ENCODE data around the gene SLC7A8.

GRCh38 chr14:23175823-23176222 is 7.6 kb downstream of the SLC7A8 start:
- no peak for TF ChIP-seq CTCF (optimal IDR thresholded peaks at IDR 0.05 in 1 of 3, IDR thresholded peaks at IDR 0.05 in 1 of 3, conservative IDR thresholded peaks at IDR 0.05 in 1 of 3; ENCODE audit: extremely low read depth in 1 of 3, insufficient read depth in 2 of 3, low read length in 3 of 3)
- TF ChIP-seq EZH2 (IDR thresholded peaks at IDR 0.05; ENCODE audit: low read length): no peak

All from keratinocyte (primary cell).